RWPE2 (cell line): ENCODE measurements around the gene SPPL2B.
A peak's percentile ranks its signal among the peaks of the same experiment; 100 is the strongest.

Experiments
- ATAC-seq: fragments of 200-7000 bp; cut with Tn5 transposase; 3 replicates; pipeline ENCODE4 v1.9.1; 2021; ENCODE audit warnings: low read depth
- DNase-seq: peaks from one replicate; pipeline ENCODE4 v3.0.0-alpha.2; 2020; ENCODE audit warnings: low spot score
- H3K27ac ChIP-seq: fragments of 450-650 bp; 2 replicates; pipeline ENCODE4 v1.5.1; 2017; ENCODE audit warnings: mild to moderate bottlenecking; ENCODE audit not compliant: poor library complexity, severe bottlenecking
- H3K27me3 ChIP-seq: fragments of 250-450 bp; sonication (Bioruptor Pico); 2 replicates; pipeline ENCODE4 v1.5.1; 2021; ENCODE audit warnings: mild to moderate bottlenecking, moderate library complexity; ENCODE audit not compliant: insufficient read depth, poor library complexity, severe bottlenecking
- H3K36me3 ChIP-seq: fragments of 250-450 bp; sonication (Bioruptor Pico); 2 replicates; pipeline ENCODE4 v1.5.1; 2020; ENCODE audit warnings: low read depth, mild to moderate bottlenecking, moderate library complexity
- H3K4me1 ChIP-seq: fragments of 250-450 bp; sonication (Bioruptor Pico); 2 replicates; pipeline ENCODE4 v1.5.1; 2021; ENCODE audit warnings: mild to moderate bottlenecking, moderate library complexity; ENCODE audit not compliant: insufficient read depth, poor library complexity, severe bottlenecking
- H3K4me3 ChIP-seq: fragments of 250-450 bp; sonication (Bioruptor Pico); 2 replicates; pipeline ENCODE4 v1.5.1; 2021; ENCODE audit warnings: mild to moderate bottlenecking, moderate library complexity; ENCODE audit not compliant: severe bottlenecking
- H3K9me3 ChIP-seq: fragments of 250-450 bp; sonication (Bioruptor Pico); 2 replicates; pipeline ENCODE4 v1.5.1; 2021; ENCODE audit warnings: mild to moderate bottlenecking, moderate library complexity; ENCODE audit not compliant: severe bottlenecking
- CTCF ChIP-seq: fragments of 450-650 bp; IDR thresholded peaks from one replicate; pipeline ENCODE4 v1.5.1; 2017; ENCODE audit warnings: mild to moderate bottlenecking, moderate library complexity; ENCODE audit not compliant: poor library complexity, severe bottlenecking

SPPL2B gene

DNA sequence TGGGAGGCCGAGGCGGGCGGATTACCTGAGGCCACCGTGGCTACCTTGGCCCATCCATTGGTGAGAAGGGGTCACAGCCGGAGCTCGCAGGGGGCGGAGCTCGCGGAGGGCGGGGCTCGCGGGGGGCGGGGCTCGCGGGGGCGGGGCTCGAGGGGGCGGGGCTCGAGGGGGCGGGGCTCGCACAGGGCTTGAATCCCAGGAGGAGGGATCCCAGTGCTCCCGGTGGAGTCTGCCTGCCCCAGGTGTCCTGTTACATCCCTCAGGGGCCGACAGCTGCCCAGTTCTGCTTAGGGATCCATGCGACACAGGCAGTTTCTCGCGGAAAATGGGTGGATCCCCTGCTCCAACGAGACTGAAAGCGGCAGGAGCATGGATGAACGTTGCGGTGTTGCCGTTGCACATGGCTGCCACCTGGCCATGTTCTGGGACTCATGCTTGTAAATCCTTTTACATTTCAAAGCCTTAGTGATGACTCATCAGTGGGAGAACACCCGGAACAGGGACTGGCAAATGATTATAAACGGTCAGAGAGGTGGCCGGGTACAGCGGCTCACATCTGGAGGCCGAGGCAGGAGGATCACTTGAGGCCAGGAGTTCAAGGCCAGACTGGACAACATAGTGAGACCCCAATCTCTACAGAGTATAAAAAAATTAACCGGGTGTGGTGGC lies 56.7 kb downstream of the SPPL2B start:
- Histone ChIP-seq H3K36me3 (no peaks in the 10 kb centered on the region), H3K27ac (peak overlapping the region; percentile 25), H3K4me1 (no peaks in the 10 kb centered on the region), H3K4me3 (no peak overlapping the region), H3K27me3 (no peaks in the 10 kb centered on the region), H3K9me3 (no peaks in the 10 kb centered on the region)
- no peak for TF ChIP-seq CTCF
- ATAC-seq (peak; percentile 94), DNase-seq (peak; percentile 92)

DNA sequence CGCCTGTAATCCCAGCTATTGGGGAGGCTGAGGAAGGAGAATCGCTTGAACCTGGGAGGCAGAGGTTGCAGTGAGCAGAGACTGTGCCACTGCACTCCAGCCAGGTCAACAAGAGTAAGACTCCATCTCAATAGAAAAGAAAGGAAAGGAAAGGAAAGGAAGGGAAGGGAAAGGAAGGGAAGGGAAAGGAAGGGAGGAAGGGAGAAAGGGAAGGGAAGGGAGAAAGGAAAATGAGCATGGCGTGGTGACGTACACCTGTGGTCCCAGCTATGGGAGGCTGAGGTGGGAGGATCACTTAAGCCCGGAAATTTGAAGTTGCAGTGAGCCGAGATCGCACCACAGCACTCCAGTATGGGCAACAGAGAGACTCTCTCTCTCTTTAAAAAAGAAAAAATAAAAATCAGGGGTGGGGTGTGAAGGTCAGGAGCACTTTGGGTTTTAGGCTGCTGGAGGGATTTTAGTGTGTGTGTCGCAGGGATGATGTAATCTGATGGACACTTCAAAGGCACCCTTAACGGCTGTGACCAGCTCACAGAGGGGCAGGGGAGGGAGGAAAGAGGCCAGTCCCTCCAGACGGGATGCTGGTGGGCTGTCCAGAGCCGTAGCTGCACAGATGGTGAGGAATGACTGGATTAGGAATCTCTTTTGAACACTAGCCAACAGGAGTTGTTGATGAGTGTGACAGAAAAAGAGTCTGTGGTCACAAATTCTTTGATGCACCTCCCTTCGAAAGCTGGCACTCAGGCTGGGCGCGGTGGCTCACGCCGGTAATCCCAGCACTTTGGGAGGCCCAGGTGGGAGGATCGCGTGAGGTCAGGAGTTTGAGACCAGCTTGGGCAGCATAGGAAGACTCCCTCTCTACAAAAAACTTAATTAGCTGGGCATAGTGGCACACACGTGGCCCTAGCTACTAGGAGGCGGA lies 59.1 kb downstream of the SPPL2B start:
- H3K27me3 ChIP-seq, result no peaks in the 10 kb centered on the region
- no peak for TF ChIP-seq CTCF
- H3K27ac ChIP-seq, result no peak overlapping the region
- no peaks in the 10 kb centered on the region for H3K36me3 ChIP-seq
- H3K4me1 ChIP-seq, result no peaks in the 10 kb centered on the region
- DNase-seq (no peak), ATAC-seq (no peak)
- no peaks in the 10 kb centered on the region for H3K9me3 ChIP-seq
- no peak overlapping the region for H3K4me3 ChIP-seq

DNA sequence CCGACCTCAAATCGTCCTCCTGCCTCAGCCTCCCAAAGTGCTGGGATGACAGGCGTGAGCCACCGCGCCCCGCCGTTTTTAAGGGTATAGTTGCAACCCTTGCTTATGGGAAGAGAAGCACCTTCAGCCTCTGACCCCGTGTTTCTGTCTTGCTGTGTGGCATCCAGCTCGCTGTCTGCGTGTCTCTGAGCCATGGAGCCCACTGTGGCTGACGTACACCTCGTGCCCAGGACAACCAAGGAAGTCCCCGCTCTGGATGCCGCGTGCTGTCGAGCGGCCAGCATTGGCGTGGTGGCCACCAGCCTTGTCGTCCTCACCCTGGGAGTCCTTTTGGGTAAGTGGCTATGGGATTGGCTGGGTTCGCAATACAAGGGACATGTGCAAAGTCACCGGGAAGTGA lies 61.1 kb downstream of the SPPL2B start:
- no peaks in the 10 kb centered on the region for H3K36me3 ChIP-seq
- no peak overlapping the region for H3K4me3 ChIP-seq
- no peak overlapping the region for H3K27ac ChIP-seq
- H3K9me3 ChIP-seq, result no peaks in the 10 kb centered on the region
- no peaks in the 10 kb centered on the region for H3K4me1 ChIP-seq
- TF ChIP-seq CTCF, result no peak
- no peak for DNase-seq
- no peaks in the 10 kb centered on the region for H3K27me3 ChIP-seq
- ATAC-seq, result no peak

DNA sequence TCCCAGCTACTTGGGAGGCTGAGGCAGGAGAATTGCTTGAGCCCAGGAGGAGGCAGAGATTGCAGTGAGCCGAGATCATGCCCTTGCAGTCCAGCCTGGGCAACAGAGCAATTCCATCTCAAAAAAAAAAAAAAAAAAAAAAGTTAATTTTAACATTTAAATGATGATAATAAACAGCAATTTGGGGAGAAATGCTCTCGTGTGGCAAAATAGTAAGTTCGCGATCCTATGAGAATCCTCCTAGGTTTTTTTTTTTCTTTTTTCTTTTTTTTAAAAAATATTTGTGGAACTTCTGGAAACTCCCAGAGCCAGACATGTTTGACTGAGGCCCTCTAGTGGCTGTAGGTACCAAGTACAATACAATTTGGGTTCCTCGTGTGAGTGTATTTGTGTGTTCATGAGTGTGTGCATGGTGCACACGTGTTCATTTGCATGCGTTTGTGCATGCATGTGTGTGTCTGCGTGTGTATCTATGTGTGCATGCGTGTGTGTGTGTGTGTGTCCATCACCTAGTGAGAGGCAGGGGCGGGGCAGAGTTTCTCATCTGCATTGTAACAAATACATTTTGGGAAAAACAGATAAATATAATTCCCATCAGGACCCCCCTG lies 62.7 kb downstream of the SPPL2B start:
- Histone ChIP-seq H3K4me3 (no peak overlapping the region), H3K36me3 (no peaks in the 10 kb centered on the region), H3K27ac (no peak overlapping the region), H3K9me3 (no peaks in the 10 kb centered on the region), H3K27me3 (no peaks in the 10 kb centered on the region), H3K4me1 (no peaks in the 10 kb centered on the region)
- TF ChIP-seq CTCF, result peak; percentile 79
- DNase-seq (no peak), ATAC-seq (no peak)
